ENCODE measurements around the gene RGS10.

Gene RGS10

DNA sequence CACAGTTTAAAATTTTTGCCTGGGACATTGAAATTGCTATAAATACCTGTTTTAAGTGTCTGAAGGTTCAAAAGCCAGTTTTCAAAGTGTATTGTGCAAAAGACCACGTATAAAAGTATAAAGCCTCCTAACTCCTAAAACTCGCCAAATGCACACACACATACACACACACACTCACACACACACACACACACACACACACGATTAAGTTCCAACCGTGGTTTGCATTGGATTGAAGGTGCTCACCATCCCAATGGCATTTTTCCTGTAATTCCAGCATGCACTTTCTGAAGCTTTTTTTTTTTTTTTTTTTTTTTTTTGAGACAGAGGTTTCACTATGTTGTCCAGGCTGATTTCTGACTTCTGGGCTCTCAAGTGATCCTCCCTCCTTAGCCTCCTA lies 2.8 kb upstream of the RGS10 start:
- DNase-seq, result no peak
- Mint-ChIP-seq H3K27me3 (ENCODE audit: low read depth, poor library complexity) (peaks cover 72% of the 10 kb centered on the region), H3K9me3 (peaks cover 5% of the 10 kb centered on the region), H3K4me1 (peaks cover 33% of the 10 kb centered on the region), H3K27ac (no peak overlapping the region), H3K36me3 (ENCODE audit: low read depth) (no peaks in the 10 kb centered on the region), H3K4me3 (no peak overlapping the region)
- TF ChIP-seq, protein P1, sequence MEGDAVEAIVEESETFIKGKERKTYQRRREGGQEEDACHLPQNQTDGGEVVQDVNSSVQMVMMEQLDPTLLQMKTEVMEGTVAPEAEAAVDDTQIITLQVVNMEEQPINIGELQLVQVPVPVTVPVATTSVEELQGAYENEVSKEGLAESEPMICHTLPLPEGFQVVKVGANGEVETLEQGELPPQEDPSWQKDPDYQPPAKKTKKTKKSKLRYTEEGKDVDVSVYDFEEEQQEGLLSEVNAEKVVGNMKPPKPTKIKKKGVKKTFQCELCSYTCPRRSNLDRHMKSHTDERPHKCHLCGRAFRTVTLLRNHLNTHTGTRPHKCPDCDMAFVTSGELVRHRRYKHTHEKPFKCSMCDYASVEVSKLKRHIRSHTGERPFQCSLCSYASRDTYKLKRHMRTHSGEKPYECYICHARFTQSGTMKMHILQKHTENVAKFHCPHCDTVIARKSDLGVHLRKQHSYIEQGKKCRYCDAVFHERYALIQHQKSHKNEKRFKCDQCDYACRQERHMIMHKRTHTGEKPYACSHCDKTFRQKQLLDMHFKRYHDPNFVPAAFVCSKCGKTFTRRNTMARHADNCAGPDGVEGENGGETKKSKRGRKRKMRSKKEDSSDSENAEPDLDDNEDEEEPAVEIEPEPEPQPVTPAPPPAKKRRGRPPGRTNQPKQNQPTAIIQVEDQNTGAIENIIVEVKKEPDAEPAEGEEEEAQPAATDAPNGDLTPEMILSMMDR (IDR thresholded peaks at IDR 0.05), result no peak

DNA sequence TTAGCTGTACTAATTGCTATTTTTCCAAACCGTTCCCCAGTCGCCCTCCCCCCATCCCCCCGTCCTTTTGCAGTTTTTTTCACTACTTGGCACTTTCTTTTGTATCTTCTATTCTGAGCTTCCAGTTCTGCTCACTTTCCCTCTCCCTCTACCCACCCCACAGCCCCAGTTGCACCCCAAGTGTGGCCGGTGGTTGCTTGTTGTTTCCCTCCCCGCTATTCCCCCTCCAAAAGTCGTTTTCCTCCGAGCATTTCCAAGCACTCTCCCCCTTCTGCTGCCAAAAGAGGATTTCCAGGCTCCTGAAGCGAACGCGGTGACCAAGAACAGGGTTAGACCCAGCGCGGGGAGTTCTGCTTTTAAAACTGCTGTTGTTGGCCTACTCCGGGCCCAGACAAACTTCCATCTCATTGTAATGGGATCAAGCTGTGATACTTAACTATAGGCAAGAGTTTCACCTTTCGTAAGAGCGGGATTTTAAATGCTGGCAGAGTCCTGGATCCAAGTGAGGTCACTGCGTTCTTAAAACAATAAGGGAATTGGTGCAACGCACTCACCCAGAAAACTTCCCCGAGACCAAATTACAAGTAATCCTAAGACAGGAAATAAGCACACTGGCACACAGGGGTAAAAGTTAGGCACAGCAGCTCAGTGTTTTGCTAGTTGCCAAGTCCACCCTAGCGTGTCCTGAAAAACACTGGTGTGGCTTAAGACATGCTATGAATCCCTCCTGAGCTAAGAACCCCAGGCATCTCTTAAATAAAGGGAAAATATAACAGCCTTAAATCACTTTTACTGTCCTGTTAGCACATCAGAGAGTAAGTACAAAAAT lies 1.5 kb upstream of the RGS10 start:
- peak overlapping the region; percentile 87 for H3K4me3 Mint-ChIP-seq
- H3K9me3 Mint-ChIP-seq, result peaks cover 4% of the 10 kb centered on the region
- H3K27ac Mint-ChIP-seq, result no peak overlapping the region
- peaks cover 83% of the 10 kb centered on the region for H3K27me3 Mint-ChIP-seq (ENCODE audit: low read depth, poor library complexity)
- H3K36me3 Mint-ChIP-seq (ENCODE audit: low read depth), result no peaks in the 10 kb centered on the region
- no peak for DNase-seq
- TF ChIP-seq, protein P1 (IDR thresholded peaks at IDR 0.05), result no peak
- peaks cover 35% of the 10 kb centered on the region for H3K4me1 Mint-ChIP-seq

DNA sequence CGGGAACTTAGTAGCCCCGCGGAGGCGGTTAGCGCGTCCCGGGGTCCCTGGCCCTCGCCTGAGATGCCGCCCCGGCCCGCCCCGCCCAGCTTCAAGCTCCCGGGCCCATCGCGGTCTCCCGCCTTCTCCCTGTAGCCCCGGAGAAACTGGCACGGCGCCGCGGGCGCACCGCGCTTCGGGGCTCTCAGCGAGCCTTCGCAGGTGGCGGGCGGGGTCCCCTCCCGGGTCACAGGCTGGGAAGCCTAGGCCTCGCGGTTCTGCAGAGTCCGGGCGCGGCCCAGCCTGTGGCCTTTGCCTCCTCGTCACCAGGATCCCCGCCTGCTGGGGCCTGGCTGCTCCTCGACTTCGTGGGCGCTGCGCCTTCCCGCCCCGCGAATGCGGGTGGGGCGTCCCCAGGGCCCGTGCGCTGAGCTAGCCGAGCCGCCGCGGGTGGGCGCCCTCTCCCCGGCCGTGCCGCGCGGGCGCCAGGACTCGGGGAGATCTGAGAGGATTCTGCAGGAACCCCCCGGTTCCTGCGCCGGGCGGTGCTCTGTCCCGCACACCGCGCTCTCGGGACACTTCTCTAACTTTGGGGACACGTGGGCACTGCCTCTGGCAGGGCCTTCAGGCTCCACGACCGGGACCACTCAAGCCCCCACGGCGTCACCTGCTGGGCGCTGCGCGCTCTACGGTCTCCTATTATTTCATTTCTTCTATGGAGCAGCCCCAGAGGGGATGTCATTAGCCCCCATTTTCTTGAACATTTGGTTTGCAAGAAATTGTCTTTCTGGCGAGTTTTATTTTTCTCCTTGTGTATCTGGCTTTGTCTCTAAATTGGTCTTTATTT lies 682 bp upstream of the RGS10 start:
- Mint-ChIP-seq H3K36me3 (ENCODE audit: low read depth) (no peaks in the 10 kb centered on the region), H3K4me3 (peak overlapping the region; percentile 87), H3K27ac (no peak overlapping the region), H3K4me1 (peaks cover 43% of the 10 kb centered on the region), H3K9me3 (no peaks in the 10 kb centered on the region), H3K27me3 (ENCODE audit: low read depth, poor library complexity) (peaks cover 83% of the 10 kb centered on the region)
- DNase-seq, result peak; percentile 71
- TF ChIP-seq, protein P1 (IDR thresholded peaks at IDR 0.05), result peak; percentile 34

DNA sequence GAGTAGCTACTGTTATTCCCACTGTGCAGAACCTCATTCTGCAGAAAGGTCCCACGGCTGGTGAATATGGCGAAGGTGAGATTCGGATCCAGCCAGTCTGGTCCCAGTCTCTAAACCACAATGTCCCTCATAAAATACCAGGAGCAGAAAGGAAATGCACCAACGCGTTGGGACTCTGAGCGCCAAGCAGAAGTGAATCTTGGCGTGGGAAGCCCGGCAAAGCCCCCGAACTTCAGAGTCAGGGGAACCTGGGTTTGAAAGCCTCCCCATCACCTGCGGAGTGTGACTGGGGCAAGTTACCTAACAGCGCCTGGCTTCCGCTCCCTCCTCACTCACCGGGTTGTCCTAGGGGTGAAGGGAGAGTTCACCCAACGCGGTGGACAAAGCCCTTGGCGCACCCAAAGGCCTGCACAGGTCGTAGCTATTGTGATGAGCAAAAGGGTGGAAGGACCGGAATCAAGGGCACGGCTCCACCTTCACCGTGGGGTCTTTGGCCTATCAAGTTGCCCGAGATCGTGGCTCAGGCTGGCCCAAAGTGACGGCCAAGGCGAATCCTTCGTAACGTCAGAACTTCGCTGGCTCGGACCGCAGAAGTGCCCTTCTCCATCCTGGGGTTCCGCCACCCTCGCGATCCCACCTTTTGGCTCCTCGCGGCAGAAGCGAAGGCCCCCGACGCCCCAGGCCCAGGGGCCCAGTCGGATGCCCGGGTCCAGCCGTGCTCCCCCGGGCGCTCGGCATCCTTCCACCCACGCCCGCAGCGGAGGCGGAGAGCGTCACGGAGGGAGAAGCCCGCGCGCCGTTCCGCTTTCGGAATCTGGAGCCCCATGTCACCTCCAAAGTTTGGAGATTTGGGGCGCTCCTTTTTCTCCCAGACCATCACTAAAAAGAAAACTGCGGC lies 811 bp downstream of the RGS10 start:
- peaks cover 85% of the 10 kb centered on the region for H3K27me3 Mint-ChIP-seq (ENCODE audit: low read depth, poor library complexity)
- peak overlapping the region; percentile 78 for H3K4me3 Mint-ChIP-seq
- TF ChIP-seq, protein P1 (IDR thresholded peaks at IDR 0.05), result no peak
- no peak overlapping the region for H3K27ac Mint-ChIP-seq
- peaks cover 51% of the 10 kb centered on the region for H3K4me1 Mint-ChIP-seq
- H3K36me3 Mint-ChIP-seq (ENCODE audit: low read depth), result no peaks in the 10 kb centered on the region
- no peaks in the 10 kb centered on the region for H3K9me3 Mint-ChIP-seq
- no peak for DNase-seq

DNA sequence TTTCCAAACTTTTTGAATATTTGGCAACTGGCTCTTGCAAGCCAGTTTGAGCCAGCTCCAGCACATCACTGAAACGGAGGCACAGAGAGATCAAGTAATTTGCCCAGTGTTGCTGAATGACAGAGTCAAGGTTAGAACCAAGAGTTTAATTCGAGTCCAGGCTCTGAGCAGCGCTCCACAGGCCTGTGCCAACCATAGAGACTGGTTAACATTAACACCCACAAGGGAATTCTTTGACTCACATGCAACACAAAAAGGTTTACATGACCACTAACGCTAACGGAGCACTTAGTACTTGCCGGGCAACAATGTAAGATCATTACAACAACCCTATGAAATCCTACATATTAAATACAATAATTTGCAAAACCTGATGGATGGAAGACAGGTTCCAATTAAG lies 1.5 kb downstream of the RGS10 start:
- TF ChIP-seq, protein P1 (IDR thresholded peaks at IDR 0.05), result no peak
- H3K9me3 Mint-ChIP-seq, result no peaks in the 10 kb centered on the region
- H3K27ac Mint-ChIP-seq, result no peak overlapping the region
- peaks cover 78% of the 10 kb centered on the region for H3K27me3 Mint-ChIP-seq (ENCODE audit: low read depth, poor library complexity)
- H3K4me1 Mint-ChIP-seq, result peaks cover 58% of the 10 kb centered on the region
- no peak for DNase-seq
- peak overlapping the region; percentile 78 for H3K4me3 Mint-ChIP-seq
- H3K36me3 Mint-ChIP-seq (ENCODE audit: low read depth), result no peaks in the 10 kb centered on the region

Measured in nephron progenitor cell (in vitro differentiated cells).